Measurements from ENCODE around the gene EPHA4.

The EPHA4 gene

GRCh38 chr2:221422516-221423209 lies 149.4 kb downstream of the EPHA4 start:
- H3K4me3 ChIP-seq (ENCODE audit: low read length), result no peak overlapping the region
- H3K4me1 ChIP-seq (ENCODE audit: control insufficient read depth, insufficient read depth, low read length), result no peaks in the 10 kb centered on the region
- no peaks in the 10 kb centered on the region for H3K9me3 ChIP-seq (ENCODE audit: control insufficient read depth, low read length)
- H3K9ac ChIP-seq (ENCODE audit: low read length), result no peak overlapping the region
- H3K27me3 ChIP-seq (ENCODE audit: control insufficient read depth, insufficient read depth, low read length), result no peaks in the 10 kb centered on the region
- no peaks in the 10 kb centered on the region for H3K36me3 ChIP-seq (ENCODE audit: control insufficient read depth, insufficient read depth, low read length)

GRCh38 chr2:221420245-221420644 lies 151.9 kb downstream of the EPHA4 start:
- Histone ChIP-seq H3K4me3 (ENCODE audit: low read length) (no peak overlapping the region), H3K27me3 (ENCODE audit: control insufficient read depth, insufficient read depth, low read length) (no peaks in the 10 kb centered on the region), H3K9me3 (ENCODE audit: control insufficient read depth, low read length) (no peaks in the 10 kb centered on the region), H3K4me1 (ENCODE audit: control insufficient read depth, insufficient read depth, low read length) (no peaks in the 10 kb centered on the region), H3K9ac (ENCODE audit: low read length) (no peak overlapping the region), H3K36me3 (ENCODE audit: control insufficient read depth, insufficient read depth, low read length) (no peaks in the 10 kb centered on the region)

- no peaks in the 10 kb centered on the region for H3K9me3 ChIP-seq (ENCODE audit: control insufficient read depth, low read length)
- H3K4me3 ChIP-seq (ENCODE audit: low read length), result no peak overlapping the region
- H3K27me3 ChIP-seq (ENCODE audit: control insufficient read depth, insufficient read depth, low read length), result no peaks in the 10 kb centered on the region
- no peaks in the 10 kb centered on the region for H3K4me1 ChIP-seq (ENCODE audit: control insufficient read depth, insufficient read depth, low read length)
- H3K36me3 ChIP-seq (ENCODE audit: control insufficient read depth, insufficient read depth, low read length), result no peaks in the 10 kb centered on the region
- H3K9ac ChIP-seq (ENCODE audit: low read length), result no peak overlapping the region
These were observed 156.3 kb downstream of the EPHA4 start for GRCh38 chr2:221415789-221416188.

- no peaks in the 10 kb centered on the region for H3K9me3 ChIP-seq (ENCODE audit: control insufficient read depth, low read length)
- H3K4me3 ChIP-seq (ENCODE audit: low read length), result no peak overlapping the region
- no peaks in the 10 kb centered on the region for H3K36me3 ChIP-seq (ENCODE audit: control insufficient read depth, insufficient read depth, low read length)
- H3K9ac ChIP-seq (ENCODE audit: low read length), result no peak overlapping the region
- H3K4me1 ChIP-seq (ENCODE audit: control insufficient read depth, insufficient read depth, low read length), result no peaks in the 10 kb centered on the region
- no peaks in the 10 kb centered on the region for H3K27me3 ChIP-seq (ENCODE audit: control insufficient read depth, insufficient read depth, low read length)
These were observed 159.1 kb downstream of the EPHA4 start for GRCh38 chr2:221412978-221413377.

- Histone ChIP-seq H3K36me3 (ENCODE audit: control insufficient read depth, insufficient read depth, low read length) (no peaks in the 10 kb centered on the region), H3K4me3 (ENCODE audit: low read length) (no peak overlapping the region), H3K4me1 (ENCODE audit: control insufficient read depth, insufficient read depth, low read length) (no peaks in the 10 kb centered on the region), H3K9ac (ENCODE audit: low read length) (no peak overlapping the region), H3K9me3 (ENCODE audit: control insufficient read depth, low read length) (no peaks in the 10 kb centered on the region), H3K27me3 (ENCODE audit: control insufficient read depth, insufficient read depth, low read length) (no peaks in the 10 kb centered on the region)
These were observed 161.6 kb downstream of the EPHA4 start for GRCh38 chr2:221410487-221410886.

- Histone ChIP-seq H3K4me1 (ENCODE audit: control insufficient read depth, insufficient read depth, low read length) (no peaks in the 10 kb centered on the region), H3K27me3 (ENCODE audit: control insufficient read depth, insufficient read depth, low read length) (no peaks in the 10 kb centered on the region), H3K9ac (ENCODE audit: low read length) (no peak overlapping the region)
These were observed 164.3 kb downstream of the EPHA4 start for GRCh38 chr2:221407765-221408164.

GRCh38 chr2:221405521-221405920 lies 166.6 kb downstream of the EPHA4 start:
- no peaks in the 10 kb centered on the region for H3K9me3 ChIP-seq (ENCODE audit: control insufficient read depth, low read length)
- H3K9ac ChIP-seq (ENCODE audit: low read length), result no peak overlapping the region
- no peak overlapping the region for H3K4me3 ChIP-seq (ENCODE audit: low read length)
- H3K4me1 ChIP-seq (ENCODE audit: control insufficient read depth, insufficient read depth, low read length), result no peaks in the 10 kb centered on the region
- H3K27me3 ChIP-seq (ENCODE audit: control insufficient read depth, insufficient read depth, low read length), result no peaks in the 10 kb centered on the region
- H3K36me3 ChIP-seq (ENCODE audit: control insufficient read depth, insufficient read depth, low read length), result no peaks in the 10 kb centered on the region

More at GRCh38 chr2:221407765-221408164, 164.3 kb downstream of the EPHA4 start:
- Histone ChIP-seq H3K36me3 (ENCODE audit: control insufficient read depth, insufficient read depth, low read length) (no peaks in the 10 kb centered on the region), H3K4me3 (ENCODE audit: low read length) (no peak overlapping the region), H3K9me3 (ENCODE audit: control insufficient read depth, low read length) (no peaks in the 10 kb centered on the region)

GRCh38 chr2:221402072-221402471 lies 170.0 kb downstream of the EPHA4 start:
- H3K9me3 ChIP-seq (ENCODE audit: control insufficient read depth, low read length), result no peaks in the 10 kb centered on the region
- H3K4me1 ChIP-seq (ENCODE audit: control insufficient read depth, insufficient read depth, low read length), result no peaks in the 10 kb centered on the region
- no peak overlapping the region for H3K4me3 ChIP-seq (ENCODE audit: low read length)
- no peak overlapping the region for H3K9ac ChIP-seq (ENCODE audit: low read length)
- no peaks in the 10 kb centered on the region for H3K36me3 ChIP-seq (ENCODE audit: control insufficient read depth, insufficient read depth, low read length)
- no peaks in the 10 kb centered on the region for H3K27me3 ChIP-seq (ENCODE audit: control insufficient read depth, insufficient read depth, low read length)

- Histone ChIP-seq H3K9ac (ENCODE audit: low read length) (no peak overlapping the region), H3K27me3 (ENCODE audit: control insufficient read depth, insufficient read depth, low read length) (no peaks in the 10 kb centered on the region), H3K4me1 (ENCODE audit: control insufficient read depth, insufficient read depth, low read length) (no peaks in the 10 kb centered on the region), H3K9me3 (ENCODE audit: control insufficient read depth, low read length) (no peaks in the 10 kb centered on the region), H3K4me3 (ENCODE audit: low read length) (no peak overlapping the region), H3K36me3 (ENCODE audit: control insufficient read depth, insufficient read depth, low read length) (no peaks in the 10 kb centered on the region)
These were observed 171.7 kb downstream of the EPHA4 start for GRCh38 chr2:221400411-221400810.

- H3K9me3 ChIP-seq (ENCODE audit: control insufficient read depth, low read length), result no peaks in the 10 kb centered on the region
- no peak overlapping the region for H3K4me3 ChIP-seq (ENCODE audit: low read length)
- H3K36me3 ChIP-seq (ENCODE audit: control insufficient read depth, insufficient read depth, low read length), result no peaks in the 10 kb centered on the region
- H3K9ac ChIP-seq (ENCODE audit: low read length), result no peak overlapping the region
- H3K27me3 ChIP-seq (ENCODE audit: control insufficient read depth, insufficient read depth, low read length), result no peaks in the 10 kb centered on the region
- H3K4me1 ChIP-seq (ENCODE audit: control insufficient read depth, insufficient read depth, low read length), result no peaks in the 10 kb centered on the region
These were observed 172.9 kb downstream of the EPHA4 start for GRCh38 chr2:221399183-221399582.

GRCh38 chr2:221397187-221397586 lies 174.9 kb downstream of the EPHA4 start:
- Histone ChIP-seq H3K4me3 (ENCODE audit: low read length) (no peak overlapping the region), H3K9me3 (ENCODE audit: control insufficient read depth, low read length) (no peaks in the 10 kb centered on the region), H3K4me1 (ENCODE audit: control insufficient read depth, insufficient read depth, low read length) (no peaks in the 10 kb centered on the region)

GRCh38 chr2:221392228-221392881 lies 179.7 kb downstream of the EPHA4 start:
- H3K4me1 ChIP-seq (ENCODE audit: control insufficient read depth, insufficient read depth, low read length), result no peaks in the 10 kb centered on the region

More at GRCh38 chr2:221397187-221397586, 174.9 kb downstream of the EPHA4 start:
- Histone ChIP-seq H3K9ac (ENCODE audit: low read length) (no peak overlapping the region), H3K27me3 (ENCODE audit: control insufficient read depth, insufficient read depth, low read length) (no peaks in the 10 kb centered on the region), H3K36me3 (ENCODE audit: control insufficient read depth, insufficient read depth, low read length) (no peaks in the 10 kb centered on the region)

More at GRCh38 chr2:221392228-221392881, 179.7 kb downstream of the EPHA4 start:
- H3K9ac ChIP-seq (ENCODE audit: low read length), result no peak overlapping the region
- H3K27me3 ChIP-seq (ENCODE audit: control insufficient read depth, insufficient read depth, low read length), result no peaks in the 10 kb centered on the region
- H3K9me3 ChIP-seq (ENCODE audit: control insufficient read depth, low read length), result no peaks in the 10 kb centered on the region
- no peaks in the 10 kb centered on the region for H3K36me3 ChIP-seq (ENCODE audit: control insufficient read depth, insufficient read depth, low read length)
- H3K4me3 ChIP-seq (ENCODE audit: low read length), result no peak overlapping the region
